ENCODE results near the gene GRIA4.

The GRIA4 gene

GRCh38 chr11:105900515-105901035 lies 290.7 kb downstream of the GRIA4 start:
- Histone ChIP-seq H3K27me3 (ENCODE audit: control insufficient read depth, low read length) (no peaks in the 10 kb centered on the region), H3K4me3 (ENCODE audit: low read length) (no peak overlapping the region), H3K9me2 (replicated peaks; ENCODE audit: control insufficient read depth, low read length) (no peaks in the 10 kb centered on the region), H4K20me1 (ENCODE audit: control insufficient read depth, insufficient read depth, low read depth, low read length) (no peaks in the 10 kb centered on the region), H3K4me2 (ENCODE audit: low read length) (no peak overlapping the region), H3K9me3 (ENCODE audit: control insufficient read depth, insufficient read depth, low read length) (no peaks in the 10 kb centered on the region), H3K36me3 (ENCODE audit: control insufficient read depth, low read length) (no peaks in the 10 kb centered on the region), H3F3A (ENCODE audit: control insufficient read depth, insufficient read depth) (no peaks in the 10 kb centered on the region), H3K4me1 (ENCODE audit: control insufficient read depth, low read length) (no peaks in the 10 kb centered on the region), H3K79me2 (ENCODE audit: control insufficient read depth, low read length) (no peaks in the 10 kb centered on the region), H3K27ac (ENCODE audit: low read depth, low read length) (no peak overlapping the region)
- TF ChIP-seq EZH2phosphoT487 (IDR thresholded peaks at IDR 0.05; ENCODE audit: borderline replicate concordance, low read length) (no peak), CTCF (IDR thresholded peaks at IDR 0.05; ENCODE audit: low read depth, low read length, poor library complexity, severe bottlenecking) (no peak)

GRCh38 chr11:105903113-105903512 lies 293.2 kb downstream of the GRIA4 start:
- H3K27me3 ChIP-seq (ENCODE audit: control insufficient read depth, low read length), result no peaks in the 10 kb centered on the region
- H3K79me2 ChIP-seq (ENCODE audit: control insufficient read depth, low read length), result no peaks in the 10 kb centered on the region
- no peaks in the 10 kb centered on the region for H3F3A ChIP-seq (ENCODE audit: control insufficient read depth, insufficient read depth)
- no peaks in the 10 kb centered on the region for H3K36me3 ChIP-seq (ENCODE audit: control insufficient read depth, low read length)
- no peaks in the 10 kb centered on the region for H3K9me2 ChIP-seq (replicated peaks; ENCODE audit: control insufficient read depth, low read length)
- H4K20me1 ChIP-seq (ENCODE audit: control insufficient read depth, insufficient read depth, low read depth, low read length), result no peaks in the 10 kb centered on the region
- no peaks in the 10 kb centered on the region for H3K4me1 ChIP-seq (ENCODE audit: control insufficient read depth, low read length)
- no peaks in the 10 kb centered on the region for H3K9me3 ChIP-seq (ENCODE audit: control insufficient read depth, insufficient read depth, low read length)
- no peak overlapping the region for H3K4me2 ChIP-seq (ENCODE audit: low read length)
- TF ChIP-seq EZH2phosphoT487 (IDR thresholded peaks at IDR 0.05; ENCODE audit: borderline replicate concordance, low read length), result no peak
- TF ChIP-seq CTCF (IDR thresholded peaks at IDR 0.05; ENCODE audit: low read depth, low read length, poor library complexity, severe bottlenecking), result no peak
- H3K4me3 ChIP-seq (ENCODE audit: low read length), result no peak overlapping the region
- no peak overlapping the region for H3K27ac ChIP-seq (ENCODE audit: low read depth, low read length)

- Histone ChIP-seq H3K27ac (ENCODE audit: low read depth, low read length) (no peak overlapping the region), H3K4me1 (ENCODE audit: control insufficient read depth, low read length) (no peaks in the 10 kb centered on the region), H3K79me2 (ENCODE audit: control insufficient read depth, low read length) (no peaks in the 10 kb centered on the region), H3K27me3 (ENCODE audit: control insufficient read depth, low read length) (no peaks in the 10 kb centered on the region), H3K9me2 (replicated peaks; ENCODE audit: control insufficient read depth, low read length) (no peaks in the 10 kb centered on the region), H4K20me1 (ENCODE audit: control insufficient read depth, insufficient read depth, low read depth, low read length) (no peaks in the 10 kb centered on the region), H3K36me3 (ENCODE audit: control insufficient read depth, low read length) (no peaks in the 10 kb centered on the region), H3K4me2 (ENCODE audit: low read length) (no peak overlapping the region), H3F3A (ENCODE audit: control insufficient read depth, insufficient read depth) (no peaks in the 10 kb centered on the region), H3K9me3 (ENCODE audit: control insufficient read depth, insufficient read depth, low read length) (no peaks in the 10 kb centered on the region), H3K4me3 (ENCODE audit: low read length) (no peak overlapping the region)
- TF ChIP-seq EZH2phosphoT487 (IDR thresholded peaks at IDR 0.05; ENCODE audit: borderline replicate concordance, low read length) (no peak), CTCF (IDR thresholded peaks at IDR 0.05; ENCODE audit: low read depth, low read length, poor library complexity, severe bottlenecking) (no peak)
These were observed 296.6 kb downstream of the GRIA4 start for GRCh38 chr11:105906517-105906916.
